Activated CD4-positive, CD25-positive, alpha-beta regulatory T cell treated with anti-CD3 and anti-CD28 coated beads, Interleukin-2, amount 50 U/mL, for 16 hours (primary cell): Measurements from ENCODE around the gene ARMH4.

Source experiments
- DNase-seq: peaks from one replicate; pipeline ENCODE4 v3.0.0-alpha.2; 2020; ENCODE audit warnings: low read depth, low spot score

The ARMH4 gene

GRCh38 chr14:58054100-58054499 is 97.9 kb downstream of the ARMH4 start:
- DNase-seq = no peak

DNA sequence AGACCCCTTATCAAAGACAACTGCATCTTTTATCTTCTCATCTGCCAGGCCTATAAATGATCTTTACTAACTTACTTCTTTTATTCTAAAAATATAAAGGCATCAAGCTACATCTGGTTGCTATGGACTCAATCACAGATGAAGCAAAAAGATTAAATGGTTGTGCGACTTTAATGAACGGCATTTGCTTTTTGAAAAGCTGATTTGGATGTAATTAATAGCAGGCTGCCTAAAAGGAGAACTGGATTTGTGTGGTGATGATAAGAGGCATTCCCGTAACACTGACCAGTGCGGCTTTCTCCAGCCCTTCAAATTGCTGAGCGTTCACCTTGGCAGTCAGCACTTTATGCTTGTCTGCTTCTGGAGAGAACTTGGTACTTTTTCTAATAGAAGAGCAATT is 103.8 kb downstream of the ARMH4 start:
- no peak for DNase-seq

GRCh38 chr14:58027904-58028303 is 124.1 kb downstream of the ARMH4 start:
- DNase-seq = no peak

- no peak for DNase-seq
Measured at GRCh38 chr14:58026967-58027366, 125.0 kb downstream of the ARMH4 start.

DNA sequence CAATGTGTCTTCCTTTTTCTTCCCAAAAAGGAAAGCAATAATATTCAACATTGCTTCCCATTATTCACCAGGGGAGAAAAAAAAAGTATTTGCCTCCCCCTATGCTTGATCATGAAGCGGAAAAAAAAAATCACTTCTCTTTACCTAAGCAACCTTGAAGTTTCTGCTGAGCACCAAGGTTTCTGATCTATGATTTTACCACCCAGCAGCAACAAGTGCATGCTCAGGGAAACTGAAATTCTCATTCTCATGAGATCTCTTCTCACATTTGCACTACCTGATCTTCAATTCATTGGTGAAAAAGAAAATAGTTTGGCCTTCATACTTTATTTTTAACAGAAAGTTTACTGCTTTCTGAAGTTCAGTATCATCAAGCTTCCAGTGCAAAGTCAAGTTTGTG is 125.8 kb downstream of the ARMH4 start:
- DNase-seq = no peak

- DNase-seq = no peak
Measured at GRCh38 chr14:58014778-58015177, 137.2 kb downstream of the ARMH4 start.

DNA sequence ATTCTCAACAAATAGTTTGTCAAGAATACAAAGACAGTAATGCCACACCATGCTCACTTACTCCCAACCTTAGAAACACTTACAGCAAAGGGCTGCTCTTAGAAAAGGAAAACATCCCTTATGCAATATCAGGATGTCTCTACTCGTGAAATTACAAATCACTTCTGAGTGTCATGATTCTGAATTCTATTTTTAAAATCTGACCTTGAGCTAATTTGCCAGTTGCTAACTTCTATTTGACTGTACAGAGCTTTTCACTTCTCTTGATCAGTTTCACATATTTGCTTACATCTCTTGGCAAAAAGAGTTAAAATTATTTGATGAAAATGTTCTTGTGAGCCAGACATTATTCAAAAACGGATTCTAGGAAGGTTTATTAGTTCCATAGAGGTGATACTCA is 149.4 kb downstream of the ARMH4 start:
- DNase-seq = no peak

DNA sequence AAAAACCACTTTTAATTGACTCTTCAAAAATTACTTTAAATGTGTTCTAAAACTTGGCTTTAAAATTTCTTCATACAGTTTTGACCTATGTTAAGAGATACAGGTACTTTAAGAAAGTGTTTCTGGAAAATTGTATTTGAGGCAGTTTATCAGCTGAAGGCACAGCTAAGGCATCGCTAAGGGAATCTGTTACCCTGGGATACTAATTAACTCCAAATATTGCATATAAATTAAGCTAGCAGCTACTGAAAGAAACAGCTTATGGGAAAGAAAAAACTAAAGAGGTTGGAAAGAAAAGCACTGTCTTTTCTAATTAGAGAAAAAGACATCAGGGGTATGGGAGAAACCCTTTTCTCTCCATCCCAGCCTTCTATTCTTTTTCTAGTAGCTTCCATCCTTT is 152.0 kb downstream of the ARMH4 start:
- no peak for DNase-seq

GRCh38 chr14:57999471-57999870 is 152.5 kb downstream of the ARMH4 start:
- no peak for DNase-seq

- no peak for DNase-seq
Measured at GRCh38 chr14:57998766-57999165, 153.2 kb downstream of the ARMH4 start.

DNA sequence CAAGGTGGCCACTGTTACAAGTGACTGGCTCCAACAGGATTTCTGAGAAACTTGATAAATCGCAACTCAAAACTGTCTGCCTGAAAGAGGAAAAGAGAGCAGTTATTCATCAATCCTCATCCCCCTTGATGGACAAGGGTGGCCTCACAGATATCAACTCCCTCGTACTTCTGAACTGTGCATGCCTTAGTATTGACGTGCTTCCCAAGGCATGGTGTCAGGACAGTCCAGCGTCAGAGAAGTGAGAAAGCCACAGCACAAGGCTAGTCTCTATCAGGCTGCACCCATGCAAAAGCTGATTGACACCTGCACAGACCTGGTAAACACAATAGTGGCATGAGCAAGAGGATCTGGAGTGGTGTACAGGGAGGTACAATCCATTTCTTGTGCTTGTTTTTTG is 160.7 kb downstream of the ARMH4 start:
- no peak for DNase-seq

GRCh38 chr14:57988445-57988844 is 163.6 kb downstream of the ARMH4 start:
- no peak for DNase-seq

DNA sequence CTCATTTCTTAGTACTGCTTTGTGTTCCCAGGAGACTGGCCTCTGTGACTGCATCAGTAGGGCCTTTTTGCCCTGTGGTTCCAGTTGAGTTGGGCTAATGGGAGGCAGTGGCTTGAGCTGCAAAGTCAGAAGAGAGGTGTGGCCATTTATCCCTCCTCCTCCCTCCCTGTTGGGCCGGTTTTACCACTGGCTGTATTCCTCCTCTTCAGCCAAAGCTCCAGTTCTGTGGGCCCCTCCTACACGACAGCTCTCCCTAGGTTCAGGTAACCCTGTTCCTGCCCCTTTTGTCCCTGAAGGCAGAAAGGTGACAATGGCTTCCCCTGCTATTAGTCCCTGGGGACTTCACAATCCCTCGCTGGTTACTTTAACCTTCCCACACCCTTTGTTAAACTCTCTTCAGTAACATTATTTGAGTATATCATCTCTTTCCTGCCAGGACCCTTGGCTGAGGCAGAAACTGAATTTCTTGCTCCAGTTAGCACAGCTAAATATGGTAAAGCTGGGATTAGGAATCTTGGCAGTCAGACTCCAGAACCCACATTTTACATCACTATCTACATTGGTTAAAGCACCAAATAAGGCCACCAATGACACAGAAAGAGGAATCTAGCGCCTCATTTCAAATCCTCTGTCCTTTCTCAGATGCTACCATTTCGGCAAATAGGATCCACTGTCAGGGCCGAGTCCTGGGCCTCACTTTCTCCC is 164.3 kb downstream of the ARMH4 start:
- no peak for DNase-seq

- no peak for DNase-seq
Measured at GRCh38 chr14:57987051-57987450, 165.0 kb downstream of the ARMH4 start.

DNA sequence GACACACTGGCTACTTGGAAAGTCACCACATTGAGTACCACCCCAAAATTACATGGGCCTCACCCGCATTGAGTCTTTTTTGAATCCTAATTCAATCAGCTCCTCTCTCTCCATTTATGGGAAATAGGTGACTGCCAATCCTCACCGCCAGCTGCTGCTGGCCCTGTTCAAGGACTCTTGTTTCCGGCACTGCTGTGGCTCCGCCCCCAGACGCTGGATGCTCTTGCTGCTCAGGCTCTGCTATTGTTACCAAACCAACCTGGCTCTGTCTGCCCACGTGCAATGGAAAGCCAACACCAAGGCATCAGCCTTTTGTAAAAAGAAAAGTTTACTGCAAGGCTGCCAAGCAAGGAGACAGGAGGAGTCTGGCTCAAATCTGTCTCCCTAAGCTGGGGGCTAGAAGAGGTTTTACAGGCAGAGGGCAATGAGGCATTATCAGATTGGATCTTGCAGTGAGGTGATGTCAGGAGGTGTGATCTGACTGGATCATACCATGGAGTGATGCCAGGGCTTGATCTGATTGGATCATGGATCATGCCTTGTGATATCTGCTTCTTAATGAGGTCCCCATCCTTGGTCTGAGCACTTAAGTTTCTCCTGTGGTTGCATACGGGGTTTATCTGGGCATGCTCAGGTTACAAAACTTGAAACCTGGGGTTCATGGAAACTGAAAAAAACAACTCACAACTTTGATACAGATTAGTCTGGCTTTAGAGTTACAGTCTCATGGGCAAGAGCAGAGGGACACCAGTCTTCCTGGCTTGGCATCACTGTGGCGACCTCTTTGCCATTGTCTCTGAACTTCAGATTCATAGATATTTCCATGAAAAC is 169.0 kb downstream of the ARMH4 start:
- DNase-seq = no peak

GRCh38 chr14:57981817-57982560 is 170.0 kb downstream of the ARMH4 start:
- no peak for DNase-seq

DNA sequence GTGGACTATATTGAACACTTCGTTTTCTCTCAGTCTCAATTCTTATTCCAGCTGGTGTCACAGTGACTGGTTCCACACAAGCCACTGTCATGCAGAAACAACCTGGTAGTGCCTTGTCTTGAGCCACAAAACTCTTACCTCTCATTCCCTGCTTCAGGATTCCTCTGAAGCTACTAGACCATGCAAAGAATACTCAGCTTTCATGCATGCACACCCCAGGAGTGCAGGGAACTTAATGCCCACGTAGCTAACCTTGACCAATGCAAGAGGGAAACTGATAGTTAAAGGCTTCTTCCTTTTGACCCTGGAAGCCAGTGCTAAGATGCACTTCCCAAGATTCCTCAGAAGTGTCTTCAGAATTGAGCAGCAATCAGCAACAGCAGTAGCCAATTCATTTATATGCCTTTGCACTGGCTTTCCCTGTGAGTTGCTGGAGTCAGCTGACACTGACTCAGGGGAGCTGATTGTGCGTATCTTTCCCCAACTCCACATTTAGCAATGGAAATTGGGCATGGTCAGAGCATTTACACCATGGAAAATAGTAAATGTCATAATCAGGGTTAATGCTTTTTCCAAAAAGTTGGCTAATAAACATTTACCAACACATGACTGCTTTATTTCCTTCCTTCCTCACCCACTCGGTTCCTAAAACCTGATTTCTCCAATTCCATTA is 172.5 kb downstream of the ARMH4 start:
- no peak for DNase-seq

DNA sequence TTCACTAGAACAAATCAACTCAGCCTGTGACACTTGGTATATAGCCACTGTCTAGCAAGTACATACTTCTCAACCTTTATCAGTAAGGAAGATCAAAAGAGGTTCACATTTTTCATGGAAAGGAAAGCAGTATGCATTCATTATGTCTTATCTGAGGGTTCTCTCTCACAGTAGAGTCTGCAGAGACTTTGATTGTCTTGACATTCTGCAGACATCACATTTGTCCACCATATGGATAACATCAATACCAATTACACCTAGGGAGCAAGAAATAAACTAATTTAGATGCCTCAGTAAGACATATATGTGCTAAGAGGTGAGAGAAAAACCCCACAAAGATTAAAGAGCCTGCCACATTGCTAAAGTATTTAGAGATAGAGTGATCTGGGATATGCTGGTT is 175.3 kb downstream of the ARMH4 start:
- no peak for DNase-seq

GRCh38 chr14:57974896-57975295 is 177.1 kb downstream of the ARMH4 start:
- DNase-seq = no peak

DNA sequence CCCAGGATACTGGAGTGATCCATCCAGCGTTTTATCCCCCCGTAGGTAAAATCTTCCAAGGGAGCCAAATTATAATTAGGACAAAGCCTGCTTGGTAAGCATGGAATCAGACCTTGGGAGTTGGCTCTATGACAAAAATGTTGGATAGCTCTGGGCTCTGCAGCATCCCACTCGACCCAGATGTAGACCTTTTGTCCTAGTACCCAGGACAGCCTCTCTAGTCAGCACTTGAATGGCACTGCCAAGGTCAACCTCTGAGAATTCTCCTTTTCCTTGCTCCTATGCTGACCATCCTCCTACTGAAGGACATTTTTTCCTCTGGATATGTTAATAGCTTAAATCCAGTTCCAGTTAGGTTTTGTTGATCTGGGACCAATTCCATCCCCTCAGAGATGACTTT is 181.4 kb downstream of the ARMH4 start:
- no peak for DNase-seq

DNA sequence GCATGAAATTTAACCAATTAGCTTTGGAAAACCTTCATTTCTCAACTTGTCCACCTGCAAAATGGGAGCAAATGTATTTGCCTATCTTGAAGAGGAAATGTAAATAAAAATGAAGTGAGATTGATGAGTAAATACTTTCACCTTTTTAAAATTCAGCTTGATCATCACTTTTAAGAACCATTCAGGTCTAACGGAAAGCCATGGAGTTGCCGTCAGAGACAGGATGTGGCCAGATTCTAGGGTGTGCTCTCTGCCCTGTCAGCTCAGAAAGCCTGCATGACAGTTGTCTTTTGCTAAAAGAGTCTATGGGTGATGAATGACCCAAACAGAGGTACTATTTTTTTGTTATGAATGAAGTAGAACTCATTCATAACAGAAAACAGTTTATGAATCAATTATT is 181.8 kb downstream of the ARMH4 start:
- DNase-seq = no peak

GRCh38 chr14:57963071-57963470 is 188.9 kb downstream of the ARMH4 start:
- no peak for DNase-seq
